SK-N-SH (cell line): ENCODE measurements around the gene ZNF296. TPM values are rescaled to one million over a fixed set of nuclear protein-coding genes. Genes with fewer than 3 reads are reported as not detected.

Experiments used
- CTCF ChIA-PET: fragments of 300-600, 350-600 bp; formaldehyde crosslinking; extraction: SDS; loops from one replicate; lab custom pipeline; 2021; lab: Yijun Ruan, JAX
- POLR2A ChIA-PET: fragments of 350-600 bp; sonication (Branson Sonifier 250); formaldehyde crosslinking; extraction: SDS; loops from one replicate; lab custom pipeline; 2020; ENCODE audit warnings: antibody characterized with exemption, inconsistent platforms; lab: Yijun Ruan, JAX
- DNase-seq: peaks from one replicate; pipeline ENCODE4 v3.0.0; 2012
- H2AFZ ChIP-seq: fragments of 200-600 bp; sonication (generic); 2 replicates; pipeline ENCODE4 v1.8.1; 2016; ENCODE audit warnings: antibody characterized with exemption, mild to moderate bottlenecking, low read depth
- H3F3A ChIP-seq: fragments of 200-600 bp; sonication (generic); replicated peaks from 2 replicates; pipeline ENCODE3; 2016; ENCODE audit warnings: antibody characterized with exemption, mild to moderate bottlenecking; ENCODE audit not compliant: insufficient read depth
- H3K27ac ChIP-seq, 2 experiments: fragments of 200-500 bp in 1 of 2; fragments of 200-600 bp in 1 of 2; sonication (Bioruptor generic) in 1 of 2; sonication (generic), shearing (Covaris generic) in 1 of 2; 2 replicates each; pipeline versions ENCODE4 v1.5.1 to v1.6.1; 2014 to 2016; ENCODE audit warnings: low read depth in 2 of 2, inconsistent platforms in 1 of 2, low read length in 1 of 2, mild to moderate bottlenecking in 1 of 2, mixed read lengths in 1 of 2
- H3K27me3 ChIP-seq: fragments of 200-600 bp; sonication (generic), shearing (Covaris generic); 2 replicates; pipeline ENCODE4 v1.6.1; 2016; ENCODE audit warnings: mixed run types; ENCODE audit not compliant: insufficient read depth
- H3K36me3 ChIP-seq, 2 experiments: fragments of 200-500 bp in 1 of 2; fragments of 200-600 bp in 1 of 2; sonication (Bioruptor generic) in 1 of 2; sonication (generic) in 1 of 2; replicated peaks in 1 of 2; 2 replicates each; pipeline versions ENCODE3 to v1.5.1; 2014 to 2016; ENCODE audit warnings: low read length in 1 of 2, mild to moderate bottlenecking in 1 of 2; ENCODE audit not compliant: insufficient read depth in 2 of 2, control insufficient read depth in 1 of 2
- H3K4me1 ChIP-seq, 2 experiments: fragments of 200-500 bp in 1 of 2; fragments of 200-600 bp in 1 of 2; sonication (Bioruptor generic) in 1 of 2; sonication (generic), shearing (Covaris generic) in 1 of 2; 2 replicates each; pipeline versions ENCODE4 v1.5.1 to v1.6.1; 2014 to 2016; ENCODE audit warnings: low read depth in 1 of 2, low read length in 1 of 2, mixed run types in 1 of 2; ENCODE audit not compliant: insufficient read depth in 2 of 2, control insufficient read depth in 1 of 2
- H3K4me2 ChIP-seq: fragments of 200-600 bp; sonication (generic), shearing (Covaris generic); 2 replicates; pipeline ENCODE4 v1.6.1; 2017; ENCODE audit warnings: mixed run types
- H3K4me3 ChIP-seq, 2 experiments: fragments of 200-500 bp in 1 of 2; fragments of 200-600 bp in 1 of 2; sonication (Bioruptor generic) in 1 of 2; sonication (generic), shearing (Covaris generic) in 1 of 2; 2 replicates each; pipeline versions ENCODE4 v1.5.1 to v1.8.1; 2014 to 2016; ENCODE audit warnings: low read depth in 2 of 2, inconsistent platforms in 1 of 2, low read length in 1 of 2, mild to moderate bottlenecking in 1 of 2, mixed read lengths in 1 of 2, moderate library complexity in 1 of 2
- H3K79me2 ChIP-seq: fragments of 200-600 bp; sonication (generic); 2 replicates; pipeline ENCODE4 v1.8.1; 2017; ENCODE audit warnings: mild to moderate bottlenecking; ENCODE audit not compliant: insufficient read depth
- H3K9ac ChIP-seq: fragments of 200-600 bp; sonication (generic); 2 replicates; pipeline ENCODE4 v1.6.1; 2017; ENCODE audit warnings: mixed run types
- H3K9me2 ChIP-seq: fragments of 200-600 bp; sonication (generic); 2 replicates; pipeline ENCODE4 v1.6.1; 2017; ENCODE audit warnings: mixed run types
- H3K9me3 ChIP-seq: fragments of 200-600 bp; sonication (generic); 2 replicates; pipeline ENCODE4 v1.6.1; 2017; ENCODE audit warnings: mixed run types, mild to moderate bottlenecking, moderate library complexity
- H4K20me1 ChIP-seq: fragments of 200-600 bp; sonication (generic); 2 replicates; pipeline ENCODE4 v1.6.1; 2017; ENCODE audit warnings: mild to moderate bottlenecking, mixed run types; ENCODE audit not compliant: insufficient read depth
- ELF1 ChIP-seq: IDR thresholded peaks from 2 replicates; pipeline ENCODE4 v1.4.0; 2012
- FOSL2 ChIP-seq: IDR thresholded peaks from 2 replicates; pipeline ENCODE4 v1.4.0; 2012; ENCODE audit warnings: low read depth, mild to moderate bottlenecking, moderate library complexity, borderline replicate concordance
- FOXJ3 ChIP-seq: sonication (generic); formaldehyde crosslinking; IDR thresholded peaks from 2 replicates; pipeline ENCODE4 v1.5.1; 2020; ENCODE audit warnings: mild to moderate bottlenecking, missing genetic modification reagents
- FOXM1 ChIP-seq: IDR thresholded peaks from 2 replicates; pipeline ENCODE4 v1.4.0; 2012; ENCODE audit warnings: low read depth, mild to moderate bottlenecking
- GABPA ChIP-seq: IDR thresholded peaks from 2 replicates; pipeline ENCODE4 v1.4.0; 2012; ENCODE audit warnings: low read depth, mild to moderate bottlenecking
- GATA2 ChIP-seq: sonication (generic); formaldehyde crosslinking; IDR thresholded peaks from 2 replicates; pipeline ENCODE4 v1.5.0; 2020; ENCODE audit warnings: mild to moderate bottlenecking, missing genetic modification reagents
- MEF2A ChIP-seq: IDR thresholded peaks from 2 replicates; pipeline ENCODE4 v1.4.0; 2012; ENCODE audit warnings: low read depth, borderline replicate concordance
- NFIC ChIP-seq: IDR thresholded peaks from 2 replicates; pipeline ENCODE4 v1.4.0; 2012; ENCODE audit warnings: borderline replicate concordance
- SIN3A ChIP-seq: IDR thresholded peaks from 2 replicates; pipeline ENCODE4 v1.6.1; 2012; ENCODE audit warnings: low read depth, mild to moderate bottlenecking, low read length, moderate library complexity, borderline replicate concordance
- TAF1 ChIP-seq: IDR thresholded peaks from 2 replicates; pipeline ENCODE4 v1.6.1; 2012; ENCODE audit warnings: low read depth, mild to moderate bottlenecking, low read length, moderate library complexity, borderline replicate concordance
- TEAD4 ChIP-seq: IDR thresholded peaks from 2 replicates; pipeline ENCODE4 v1.4.0; 2012; ENCODE audit warnings: mild to moderate bottlenecking, borderline replicate concordance; ENCODE audit not compliant: insufficient read depth
- WGBS: methylation state at CpG from one replicate; pipeline ENCODE4 v1.1.6; 2017; ENCODE audit warnings: low lambda C conversion rate; 5-methylcytosine and 5-hydroxymethylcytosine counted together
- polyA plus RNA-seq, 3 experiments: library from polyadenylated mRNA; depleted of rRNA; stranded (reverse); fragments of >200 nt; gene quantifications; 2 replicates each; pipeline ENCODE4 v1.2.3, GENCODE V29; 2012
- TF ChIP-seq, protein P1 (sequence below): IDR thresholded peaks from 2 replicates; pipeline ENCODE4 v1.6.1; 2012; ENCODE audit warnings: mild to moderate bottlenecking, low read depth, low read length, moderate library complexity
- TF ChIP-seq, protein P2 (sequence below): IDR thresholded peaks from 2 replicates; pipeline ENCODE4; 2012
- TF ChIP-seq, protein P3 (sequence below): fragments of 200-600 bp; sonication (generic); IDR thresholded peaks from 2 replicates; pipeline ENCODE4 v1.6.1; 2017; ENCODE audit warnings: antibody characterized with exemption, mild to moderate bottlenecking, moderate library complexity
- TF ChIP-seq, protein P4 (sequence below): fragments of 150-350 bp; IDR thresholded peaks from 2 replicates; pipeline ENCODE4 v1.6.1; 2016; ENCODE audit warnings: mild to moderate bottlenecking, low read depth, low read length
- TF ChIP-seq, protein P5 (sequence below): IDR thresholded peaks from 2 replicates; pipeline ENCODE4 v1.4.0; 2012; ENCODE audit warnings: low read depth, borderline replicate concordance
- TF ChIP-seq, protein P6 (sequence below): IDR thresholded peaks from 2 replicates; pipeline ENCODE4 v1.4.0; 2012; ENCODE audit warnings: low read depth, borderline replicate concordance
- TF ChIP-seq, protein P7 (sequence below): fragments of 150-350 bp; IDR thresholded peaks from 2 replicates; pipeline ENCODE4 v1.6.1; 2017; ENCODE audit warnings: antibody characterized with exemption, low read length, low read depth, borderline replicate concordance

ZNF296 gene
- polyA plus RNA-seq, 1 of the 3 experiments (the other 2 are of a cell fraction): 0.21 TPM

DNA sequence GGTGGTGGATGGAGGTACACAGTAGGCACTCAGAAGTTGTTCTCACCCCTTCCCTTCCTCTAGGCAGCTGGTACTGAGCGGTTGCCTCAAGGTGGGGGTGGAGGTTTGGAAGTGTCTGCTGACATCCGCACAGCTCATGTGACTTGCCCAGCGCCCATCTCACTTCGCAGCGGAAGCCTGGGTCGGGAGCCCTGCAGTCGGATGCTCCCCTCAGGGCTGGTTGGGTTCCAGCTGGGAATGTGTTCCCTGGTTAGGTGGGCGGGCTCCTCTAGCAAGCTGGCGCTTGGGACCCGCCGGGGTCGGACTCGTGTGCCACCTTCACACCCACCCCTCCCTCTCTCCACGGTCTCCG is 26.9 kb upstream of the ZNF296 start:
- no peaks in the 10 kb centered on the region for H3K27me3 ChIP-seq
- ChIA-PET POLR2A (interaction anchor here (0.5 to 0.8 kb wide), 2 partner anchors 11 to 40 kb away, joined by 3 to 4 read pairs; partner anchors contain the start of gene PPP1R37), CTCF (interaction anchor here (0.7 to 1.1 kb wide), 2 partner anchors 10 to 49 kb away, joined by 3 read pairs; partner anchors contain the start of gene PPP1R37)
- peaks cover 6% of the 10 kb centered on the region for H3F3A ChIP-seq
- no peak overlapping the region for H3K4me2 ChIP-seq
- H3K36me3 ChIP-seq: no peaks in the 10 kb centered on the region
- whole genome bisulfite sequencing: 82% methylated on average over 12 of the region's 15 CpGs
- no peak overlapping the region for H3K4me3 ChIP-seq
- H3K79me2 ChIP-seq: peaks cover 95% of the 10 kb centered on the region
- no peaks in the 10 kb centered on the region for H3K9me3 ChIP-seq
- no peak for DNase-seq
- TF ChIP-seq ELF1 (no peak), FOSL2 (no peak), MEF2A (no peak), SIN3A (no peak), FOXJ3 (CRISPR knock-in tag) (no peak), NFIC (no peak), FOXM1 (no peak), TEAD4 (no peak), TAF1 (no peak), GABPA (no peak), GATA2 (CRISPR knock-in tag) (no peak)
- TF ChIP-seq, protein P1, sequence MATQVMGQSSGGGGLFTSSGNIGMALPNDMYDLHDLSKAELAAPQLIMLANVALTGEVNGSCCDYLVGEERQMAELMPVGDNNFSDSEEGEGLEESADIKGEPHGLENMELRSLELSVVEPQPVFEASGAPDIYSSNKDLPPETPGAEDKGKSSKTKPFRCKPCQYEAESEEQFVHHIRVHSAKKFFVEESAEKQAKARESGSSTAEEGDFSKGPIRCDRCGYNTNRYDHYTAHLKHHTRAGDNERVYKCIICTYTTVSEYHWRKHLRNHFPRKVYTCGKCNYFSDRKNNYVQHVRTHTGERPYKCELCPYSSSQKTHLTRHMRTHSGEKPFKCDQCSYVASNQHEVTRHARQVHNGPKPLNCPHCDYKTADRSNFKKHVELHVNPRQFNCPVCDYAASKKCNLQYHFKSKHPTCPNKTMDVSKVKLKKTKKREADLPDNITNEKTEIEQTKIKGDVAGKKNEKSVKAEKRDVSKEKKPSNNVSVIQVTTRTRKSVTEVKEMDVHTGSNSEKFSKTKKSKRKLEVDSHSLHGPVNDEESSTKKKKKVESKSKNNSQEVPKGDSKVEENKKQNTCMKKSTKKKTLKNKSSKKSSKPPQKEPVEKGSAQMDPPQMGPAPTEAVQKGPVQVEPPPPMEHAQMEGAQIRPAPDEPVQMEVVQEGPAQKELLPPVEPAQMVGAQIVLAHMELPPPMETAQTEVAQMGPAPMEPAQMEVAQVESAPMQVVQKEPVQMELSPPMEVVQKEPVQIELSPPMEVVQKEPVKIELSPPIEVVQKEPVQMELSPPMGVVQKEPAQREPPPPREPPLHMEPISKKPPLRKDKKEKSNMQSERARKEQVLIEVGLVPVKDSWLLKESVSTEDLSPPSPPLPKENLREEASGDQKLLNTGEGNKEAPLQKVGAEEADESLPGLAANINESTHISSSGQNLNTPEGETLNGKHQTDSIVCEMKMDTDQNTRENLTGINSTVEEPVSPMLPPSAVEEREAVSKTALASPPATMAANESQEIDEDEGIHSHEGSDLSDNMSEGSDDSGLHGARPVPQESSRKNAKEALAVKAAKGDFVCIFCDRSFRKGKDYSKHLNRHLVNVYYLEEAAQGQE: no peak
- TF ChIP-seq, protein P2, sequence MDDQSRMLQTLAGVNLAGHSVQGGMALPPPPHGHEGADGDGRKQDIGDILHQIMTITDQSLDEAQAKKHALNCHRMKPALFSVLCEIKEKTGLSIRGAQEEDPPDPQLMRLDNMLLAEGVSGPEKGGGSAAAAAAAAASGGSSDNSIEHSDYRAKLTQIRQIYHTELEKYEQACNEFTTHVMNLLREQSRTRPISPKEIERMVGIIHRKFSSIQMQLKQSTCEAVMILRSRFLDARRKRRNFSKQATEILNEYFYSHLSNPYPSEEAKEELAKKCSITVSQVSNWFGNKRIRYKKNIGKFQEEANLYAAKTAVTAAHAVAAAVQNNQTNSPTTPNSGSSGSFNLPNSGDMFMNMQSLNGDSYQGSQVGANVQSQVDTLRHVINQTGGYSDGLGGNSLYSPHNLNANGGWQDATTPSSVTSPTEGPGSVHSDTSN: no peak
- TF ChIP-seq, protein P3, sequence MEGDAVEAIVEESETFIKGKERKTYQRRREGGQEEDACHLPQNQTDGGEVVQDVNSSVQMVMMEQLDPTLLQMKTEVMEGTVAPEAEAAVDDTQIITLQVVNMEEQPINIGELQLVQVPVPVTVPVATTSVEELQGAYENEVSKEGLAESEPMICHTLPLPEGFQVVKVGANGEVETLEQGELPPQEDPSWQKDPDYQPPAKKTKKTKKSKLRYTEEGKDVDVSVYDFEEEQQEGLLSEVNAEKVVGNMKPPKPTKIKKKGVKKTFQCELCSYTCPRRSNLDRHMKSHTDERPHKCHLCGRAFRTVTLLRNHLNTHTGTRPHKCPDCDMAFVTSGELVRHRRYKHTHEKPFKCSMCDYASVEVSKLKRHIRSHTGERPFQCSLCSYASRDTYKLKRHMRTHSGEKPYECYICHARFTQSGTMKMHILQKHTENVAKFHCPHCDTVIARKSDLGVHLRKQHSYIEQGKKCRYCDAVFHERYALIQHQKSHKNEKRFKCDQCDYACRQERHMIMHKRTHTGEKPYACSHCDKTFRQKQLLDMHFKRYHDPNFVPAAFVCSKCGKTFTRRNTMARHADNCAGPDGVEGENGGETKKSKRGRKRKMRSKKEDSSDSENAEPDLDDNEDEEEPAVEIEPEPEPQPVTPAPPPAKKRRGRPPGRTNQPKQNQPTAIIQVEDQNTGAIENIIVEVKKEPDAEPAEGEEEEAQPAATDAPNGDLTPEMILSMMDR: no peak
- TF ChIP-seq, protein P4, sequence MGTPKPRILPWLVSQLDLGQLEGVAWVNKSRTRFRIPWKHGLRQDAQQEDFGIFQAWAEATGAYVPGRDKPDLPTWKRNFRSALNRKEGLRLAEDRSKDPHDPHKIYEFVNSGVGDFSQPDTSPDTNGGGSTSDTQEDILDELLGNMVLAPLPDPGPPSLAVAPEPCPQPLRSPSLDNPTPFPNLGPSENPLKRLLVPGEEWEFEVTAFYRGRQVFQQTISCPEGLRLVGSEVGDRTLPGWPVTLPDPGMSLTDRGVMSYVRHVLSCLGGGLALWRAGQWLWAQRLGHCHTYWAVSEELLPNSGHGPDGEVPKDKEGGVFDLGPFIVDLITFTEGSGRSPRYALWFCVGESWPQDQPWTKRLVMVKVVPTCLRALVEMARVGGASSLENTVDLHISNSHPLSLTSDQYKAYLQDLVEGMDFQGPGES: no peak
- TF ChIP-seq, protein P5, sequence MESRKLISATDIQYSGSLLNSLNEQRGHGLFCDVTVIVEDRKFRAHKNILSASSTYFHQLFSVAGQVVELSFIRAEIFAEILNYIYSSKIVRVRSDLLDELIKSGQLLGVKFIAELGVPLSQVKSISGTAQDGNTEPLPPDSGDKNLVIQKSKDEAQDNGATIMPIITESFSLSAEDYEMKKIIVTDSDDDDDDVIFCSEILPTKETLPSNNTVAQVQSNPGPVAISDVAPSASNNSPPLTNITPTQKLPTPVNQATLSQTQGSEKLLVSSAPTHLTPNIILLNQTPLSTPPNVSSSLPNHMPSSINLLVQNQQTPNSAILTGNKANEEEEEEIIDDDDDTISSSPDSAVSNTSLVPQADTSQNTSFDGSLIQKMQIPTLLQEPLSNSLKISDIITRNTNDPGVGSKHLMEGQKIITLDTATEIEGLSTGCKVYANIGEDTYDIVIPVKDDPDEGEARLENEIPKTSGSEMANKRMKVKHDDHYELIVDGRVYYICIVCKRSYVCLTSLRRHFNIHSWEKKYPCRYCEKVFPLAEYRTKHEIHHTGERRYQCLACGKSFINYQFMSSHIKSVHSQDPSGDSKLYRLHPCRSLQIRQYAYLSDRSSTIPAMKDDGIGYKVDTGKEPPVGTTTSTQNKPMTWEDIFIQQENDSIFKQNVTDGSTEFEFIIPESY: no peak
- TF ChIP-seq, protein P6, sequence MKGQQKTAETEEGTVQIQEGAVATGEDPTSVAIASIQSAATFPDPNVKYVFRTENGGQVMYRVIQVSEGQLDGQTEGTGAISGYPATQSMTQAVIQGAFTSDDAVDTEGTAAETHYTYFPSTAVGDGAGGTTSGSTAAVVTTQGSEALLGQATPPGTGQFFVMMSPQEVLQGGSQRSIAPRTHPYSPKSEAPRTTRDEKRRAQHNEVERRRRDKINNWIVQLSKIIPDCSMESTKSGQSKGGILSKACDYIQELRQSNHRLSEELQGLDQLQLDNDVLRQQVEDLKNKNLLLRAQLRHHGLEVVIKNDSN: no peak
- TF ChIP-seq, protein P7, sequence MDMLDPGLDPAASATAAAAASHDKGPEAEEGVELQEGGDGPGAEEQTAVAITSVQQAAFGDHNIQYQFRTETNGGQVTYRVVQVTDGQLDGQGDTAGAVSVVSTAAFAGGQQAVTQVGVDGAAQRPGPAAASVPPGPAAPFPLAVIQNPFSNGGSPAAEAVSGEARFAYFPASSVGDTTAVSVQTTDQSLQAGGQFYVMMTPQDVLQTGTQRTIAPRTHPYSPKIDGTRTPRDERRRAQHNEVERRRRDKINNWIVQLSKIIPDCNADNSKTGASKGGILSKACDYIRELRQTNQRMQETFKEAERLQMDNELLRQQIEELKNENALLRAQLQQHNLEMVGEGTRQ: no peak
- H3K27ac ChIP-seq: no peak overlapping the region
- no peak overlapping the region for H2AFZ ChIP-seq
- peaks cover 90% of the 10 kb centered on the region for H4K20me1 ChIP-seq
- H3K9ac ChIP-seq: no peak overlapping the region
- peaks cover 10 to 23% of the 10 kb centered on the region in 2 experiments; a peak in 3 of 4 replicates for H3K4me1 ChIP-seq
- no peaks in the 10 kb centered on the region for H3K9me2 ChIP-seq
